Dedifferentiated amniotic fluid mesenchymal stem cell (primary cell): ENCODE results near the gene GNPTG.

Experiments
- DNase-seq: peaks from one replicate; pipeline ENCODE4 v3.0.0-alpha.2; 2016; ENCODE audit errors: extremely low spot score

The GNPTG gene

GRCh38 chr16:1371054-1371978 lies 19.6 kb downstream of the GNPTG start:
- no peak for DNase-seq

GRCh38 chr16:1372292-1372950 lies 20.7 kb downstream of the GNPTG start:
- DNase-seq, result no peak

GRCh38 chr16:1374418-1375297 lies 22.9 kb downstream of the GNPTG start:
- no peak for DNase-seq

- no peak for DNase-seq
These were observed 23.5 kb downstream of the GNPTG start for GRCh38 chr16:1375298-1375640.

- no peak for DNase-seq
These were observed 24.1 kb downstream of the GNPTG start for GRCh38 chr16:1375741-1376410.

GRCh38 chr16:1377406-1378010 lies 25.8 kb downstream of the GNPTG start:
- DNase-seq, result no peak

- no peak for DNase-seq
These were observed 26.5 kb downstream of the GNPTG start for GRCh38 chr16:1378087-1378803.

GRCh38 chr16:1378804-1379303 lies 27.1 kb downstream of the GNPTG start:
- DNase-seq, result peak; percentile 72

- DNase-seq, result peak; percentile 15
These were observed 27.8 kb downstream of the GNPTG start for GRCh38 chr16:1379304-1380076.

GRCh38 chr16:1380195-1380594 lies 28.5 kb downstream of the GNPTG start:
- DNase-seq, result no peak

GRCh38 chr16:1381612-1382406 lies 30.1 kb downstream of the GNPTG start:
- DNase-seq, result no peak

- DNase-seq, result no peak
These were observed 31.8 kb downstream of the GNPTG start for GRCh38 chr16:1383556-1383955.

GRCh38 chr16:1385232-1385631 lies 33.5 kb downstream of the GNPTG start:
- no peak for DNase-seq

- DNase-seq, result no peak
These were observed 35.6 kb downstream of the GNPTG start for GRCh38 chr16:1387331-1387730.

- no peak for DNase-seq
These were observed 38.0 kb downstream of the GNPTG start for GRCh38 chr16:1389762-1390161.

- DNase-seq, result no peak
These were observed 38.6 kb downstream of the GNPTG start for GRCh38 chr16:1390239-1390779.

- DNase-seq, result no peak
These were observed 41.1 kb downstream of the GNPTG start for GRCh38 chr16:1392826-1393225.

GRCh38 chr16:1393613-1394176 lies 42.0 kb downstream of the GNPTG start:
- no peak for DNase-seq
